GM12892 (cell line): ENCODE measurements around the gene PRLHR.

Experiments
- POLR2A ChIP-seq: IDR thresholded peaks from 2 replicates; pipeline ENCODE4 v1.6.1; 2011; ENCODE audit warnings: low read depth, low read length, control low read depth
- POLR2AphosphoS5 ChIP-seq: IDR thresholded peaks from 2 replicates; pipeline ENCODE4 v1.6.1; 2011; ENCODE audit warnings: low read depth, low read length, control low read depth

DNA sequence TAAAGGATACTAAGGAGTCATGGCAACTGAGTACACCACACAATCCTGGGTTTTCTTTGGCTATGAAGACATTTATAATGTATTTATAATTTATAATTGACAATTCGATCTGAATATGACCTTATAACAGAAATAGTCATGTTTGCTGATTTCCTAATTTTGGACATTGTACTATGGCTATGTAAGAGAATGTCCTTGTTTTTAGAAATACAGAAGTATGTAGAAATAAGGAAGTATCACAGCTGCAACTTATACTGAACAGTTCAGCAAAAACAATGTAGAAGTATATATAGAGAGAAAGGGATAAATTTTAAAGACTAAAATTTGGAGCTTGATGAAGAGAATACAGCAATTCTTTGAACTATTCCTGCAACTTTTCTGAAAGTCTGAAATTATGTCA is 32.6 kb downstream of the PRLHR start:
- no peak for TF ChIP-seq POLR2AphosphoS5
- no peak for TF ChIP-seq POLR2A
